GM20000 (cell line): Measurements from ENCODE around the gene SHROOM2.

Experiments used
- DNase-seq: peaks from one replicate; pipeline ENCODE4 v3.0.0; 2012; ENCODE audit warnings: low spot score
- TF ChIP-seq, protein P1 (sequence below): IDR thresholded peaks from 2 replicates; pipeline ENCODE4 v1.5.1; 2012; ENCODE audit warnings: mild to moderate bottlenecking, control low read depth; ENCODE audit errors: extremely low read depth, missing control alignments

The SHROOM2 gene

DNA sequence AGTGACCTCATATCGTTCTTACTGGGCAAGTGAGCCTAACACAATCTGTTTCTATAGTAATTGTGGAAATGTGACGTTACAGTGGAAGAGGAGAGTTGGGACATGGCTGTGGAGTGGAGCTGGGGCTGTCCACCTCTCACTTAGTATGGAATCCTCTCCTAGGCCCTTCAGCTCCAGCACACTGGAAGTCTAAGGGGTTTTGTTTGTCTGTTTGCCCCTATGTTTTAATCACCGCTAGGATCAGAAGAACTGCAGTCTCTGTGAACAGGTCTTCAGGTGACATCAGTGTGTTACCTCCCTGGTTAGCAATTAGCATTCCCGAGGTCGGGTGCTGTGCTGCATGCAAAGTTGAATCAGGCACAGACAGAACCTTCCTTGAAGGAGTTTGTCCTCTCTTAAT lies 131.6 kb downstream of the SHROOM2 start:
- TF ChIP-seq, protein P1, sequence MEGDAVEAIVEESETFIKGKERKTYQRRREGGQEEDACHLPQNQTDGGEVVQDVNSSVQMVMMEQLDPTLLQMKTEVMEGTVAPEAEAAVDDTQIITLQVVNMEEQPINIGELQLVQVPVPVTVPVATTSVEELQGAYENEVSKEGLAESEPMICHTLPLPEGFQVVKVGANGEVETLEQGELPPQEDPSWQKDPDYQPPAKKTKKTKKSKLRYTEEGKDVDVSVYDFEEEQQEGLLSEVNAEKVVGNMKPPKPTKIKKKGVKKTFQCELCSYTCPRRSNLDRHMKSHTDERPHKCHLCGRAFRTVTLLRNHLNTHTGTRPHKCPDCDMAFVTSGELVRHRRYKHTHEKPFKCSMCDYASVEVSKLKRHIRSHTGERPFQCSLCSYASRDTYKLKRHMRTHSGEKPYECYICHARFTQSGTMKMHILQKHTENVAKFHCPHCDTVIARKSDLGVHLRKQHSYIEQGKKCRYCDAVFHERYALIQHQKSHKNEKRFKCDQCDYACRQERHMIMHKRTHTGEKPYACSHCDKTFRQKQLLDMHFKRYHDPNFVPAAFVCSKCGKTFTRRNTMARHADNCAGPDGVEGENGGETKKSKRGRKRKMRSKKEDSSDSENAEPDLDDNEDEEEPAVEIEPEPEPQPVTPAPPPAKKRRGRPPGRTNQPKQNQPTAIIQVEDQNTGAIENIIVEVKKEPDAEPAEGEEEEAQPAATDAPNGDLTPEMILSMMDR, result no peak
- DNase-seq, result no peak

DNA sequence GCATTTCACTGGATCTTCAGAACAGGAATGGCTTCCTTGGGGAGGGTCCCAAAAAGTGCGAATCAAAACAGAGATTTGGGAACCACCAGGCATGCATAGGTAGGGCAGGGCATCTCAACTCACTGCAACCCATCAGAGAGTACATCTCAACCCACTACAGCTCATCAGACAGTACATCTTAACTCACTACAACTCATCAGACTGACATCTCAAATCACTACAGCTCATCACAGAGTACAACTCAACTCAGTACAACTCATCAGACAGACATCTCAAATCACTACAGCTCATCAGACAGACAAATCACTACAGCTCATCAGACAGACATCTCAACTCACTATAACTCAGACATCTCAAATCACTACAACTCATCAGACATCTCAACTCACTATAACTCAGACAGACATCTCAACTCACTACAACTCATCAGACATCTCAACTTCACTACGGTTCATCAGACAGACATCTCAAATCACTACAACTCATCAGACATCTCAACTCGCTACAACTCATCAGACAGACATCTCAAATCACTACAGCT lies 133.5 kb downstream of the SHROOM2 start:
- TF ChIP-seq, protein P1, result no peak
- no peak for DNase-seq

DNA sequence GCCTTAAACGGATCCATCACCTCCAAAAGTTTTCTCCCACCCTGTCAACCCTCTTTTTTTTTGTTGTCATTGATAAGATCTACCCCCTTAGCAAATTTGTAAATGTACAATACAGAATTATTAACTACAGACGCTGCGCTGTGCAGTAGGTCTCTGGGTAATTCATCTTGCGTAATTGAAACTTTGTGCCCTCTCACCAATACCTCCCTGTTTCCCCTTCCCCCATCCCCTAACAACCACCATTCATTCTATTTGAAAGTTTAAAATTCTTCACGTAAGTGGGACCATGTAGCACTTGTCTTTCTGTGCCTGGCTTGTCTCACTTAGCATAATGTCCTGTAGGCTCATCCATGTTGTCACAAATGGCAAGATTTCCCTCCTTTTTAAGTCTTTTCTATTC lies 135.2 kb downstream of the SHROOM2 start:
- TF ChIP-seq, protein P1, result no peak
- DNase-seq, result no peak

- DNase-seq, result no peak
- TF ChIP-seq, protein P1, result no peak
Measured at GRCh38 chrX:9923357-9923756, 137.1 kb downstream of the SHROOM2 start.

DNA sequence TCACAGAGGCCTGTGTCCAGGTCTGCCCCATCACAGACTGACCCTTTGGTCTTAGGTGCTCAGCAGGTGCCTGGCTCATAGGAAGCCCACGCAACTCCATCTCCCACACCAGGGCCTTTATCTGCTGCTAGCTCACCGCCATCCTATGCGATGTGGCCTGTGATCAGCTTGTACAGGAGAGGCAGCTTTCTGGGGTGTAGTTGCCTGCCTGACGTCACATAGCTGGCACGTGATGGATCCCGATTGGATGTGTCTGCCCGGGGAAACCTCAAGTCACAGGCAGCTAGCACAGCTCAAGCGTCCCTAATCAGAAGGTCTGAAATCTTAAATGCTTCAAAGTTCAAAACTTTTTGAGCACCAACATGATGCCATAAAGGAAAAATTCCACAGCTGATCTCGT lies 139.8 kb downstream of the SHROOM2 start:
- TF ChIP-seq, protein P1, result no peak
- DNase-seq, result no peak

GRCh38 chrX:9927698-9928482 lies 141.7 kb downstream of the SHROOM2 start:
- no peak for DNase-seq

GRCh38 chrX:9935436-9935835 lies 149.2 kb downstream of the SHROOM2 start:
- TF ChIP-seq, protein P1, result no peak
- DNase-seq, result no peak

More at GRCh38 chrX:9927698-9928482, 141.7 kb downstream of the SHROOM2 start:
- TF ChIP-seq, protein P1, result no peak
